K562 (cell line): ENCODE results near the gene CCDC127. TPM values are rescaled to one million over a fixed set of nuclear protein-coding genes. Genes with fewer than 3 reads are reported as not detected.

Experiments
- ATAC-seq: fragments of 200-7000 bp; cut with Tn5 transposase; 3 replicates; pipeline ENCODE4 v1.9.1; 2020; ENCODE audit warnings: moderate library complexity
- BruUV-seq: library from RNA; stranded (reverse); fragments of 400-500 nt; replicated peaks from 2 replicates; lab custom pipeline; 2021; lab: Mats Ljungman, UMichigan
- CTCF ChIA-PET: fragments of 300-600 bp; formaldehyde crosslinking; extraction: SDS; loops from one replicate; lab custom pipeline; 2021; ENCODE audit warnings: low intra/inter-chr PET ratio; lab: Yijun Ruan, JAX
- POLR2A ChIA-PET: fragments of 300-600, 350-650 bp; sonication (Branson Sonifier 250); formaldehyde crosslinking; extraction: SDS; loops from one replicate; lab custom pipeline; 2021; ENCODE audit warnings: antibody characterized with exemption, inconsistent platforms; lab: Yijun Ruan, JAX
- DNase-seq, 4 experiments: peaks; one replicate each; pipeline versions ENCODE4 v3.0.0 to v3.0.0-alpha.2; 2011 to 2018; ENCODE audit warnings: low spot score in 3 of 4, mixed read lengths in 3 of 4; ENCODE audit errors: extremely low read depth in 1 of 4
- FAIRE-seq: peaks from 2 replicates; lab custom pipeline; 2011; peaks lifted over from hg19 to GRCh38; lab: Jason Lieb, UNC
- H2AFZ ChIP-seq: 2 replicates; pipeline ENCODE4 v1.6.0; 2011; ENCODE audit warnings: low read depth, low read length, control low read depth, inconsistent platforms
- H3K27ac ChIP-seq: fragments of 200-600 bp; 3 replicates; pipeline ENCODE4 v1.8.0; 2011; ENCODE audit warnings: low read depth, mild to moderate bottlenecking, control low read depth, inconsistent platforms, low read length, moderate library complexity, mixed read lengths; ENCODE audit errors: extremely low read depth
- H3K27me3 ChIP-seq, 2 experiments: fragments of 300-600 bp in 1 of 2; 2 replicates in 1 of 2; 3 replicates in 1 of 2; pipeline versions ENCODE4 v1.6.0 to v1.8.0; 2011; ENCODE audit warnings: inconsistent platforms in 2 of 2, low read length in 2 of 2, mild to moderate bottlenecking in 1 of 2, mixed read lengths in 1 of 2, moderate library complexity in 1 of 2; ENCODE audit not compliant: control insufficient read depth in 2 of 2, insufficient read depth in 2 of 2
- H3K36me3 ChIP-seq: fragments of 300-600 bp; 3 replicates; pipeline ENCODE4 v1.8.0; 2011; ENCODE audit warnings: mild to moderate bottlenecking, low read length, inconsistent platforms; ENCODE audit not compliant: control insufficient read depth, insufficient read depth
- H3K4me1 ChIP-seq, 2 experiments: fragments of 200-600 bp in 1 of 2; replicated peaks in 1 of 2; 2 replicates in 1 of 2; 3 replicates in 1 of 2; pipeline versions ENCODE4 v1.5.1 to v1.8.0; 2011; ENCODE audit warnings: inconsistent platforms in 2 of 2, low read length in 2 of 2, mild to moderate bottlenecking in 1 of 2, mixed read lengths in 1 of 2, moderate library complexity in 1 of 2; ENCODE audit not compliant: control insufficient read depth in 2 of 2, insufficient read depth in 2 of 2
- H3K4me2 ChIP-seq: 2 replicates; pipeline ENCODE4 v1.6.1; 2011; ENCODE audit warnings: low read length, control low read depth, inconsistent platforms, mixed read lengths; ENCODE audit not compliant: insufficient read depth
- H3K4me3 ChIP-seq: fragments of 200-600 bp; sonication (generic), shearing (Covaris generic); 2 replicates; pipeline ENCODE4 v1.5.1; 2016; ENCODE audit warnings: control low read depth, inconsistent platforms
- H3K79me2 ChIP-seq: fragments of 200-600 bp; 3 replicates; pipeline ENCODE4 v1.8.0; 2011; ENCODE audit warnings: low read length, inconsistent platforms; ENCODE audit not compliant: control insufficient read depth, insufficient read depth
- H3K9ac ChIP-seq, 2 experiments: 2 replicates each; pipeline versions ENCODE4 v1.6.0 to v1.6.1; 2011; ENCODE audit warnings: low read depth in 2 of 2, low read length in 2 of 2, control low read depth in 1 of 2, inconsistent platforms in 1 of 2, mild to moderate bottlenecking in 1 of 2, mixed read lengths in 1 of 2; ENCODE audit not compliant: insufficient read depth in 1 of 2
- H3K9me1 ChIP-seq: one replicate; pipeline ENCODE4 v1.6.0; 2011; ENCODE audit warnings: inconsistent platforms, mild to moderate bottlenecking, low read length, moderate library complexity; ENCODE audit not compliant: control insufficient read depth, insufficient read depth
- H3K9me3 ChIP-seq: replicated peaks from 2 replicates; pipeline ENCODE4 v1.5.1; 2011; ENCODE audit warnings: low read depth, low read length, inconsistent platforms; ENCODE audit not compliant: control insufficient read depth, insufficient read depth
- H4K20me1 ChIP-seq: replicated peaks from 2 replicates; pipeline ENCODE4 v1.6.1; 2011; ENCODE audit warnings: low read length, inconsistent platforms, mixed read lengths; ENCODE audit not compliant: control insufficient read depth, insufficient read depth
- JUND ChIP-seq, 2 experiments: IDR thresholded peaks; 2 replicates in 1 of 2; 3 replicates in 1 of 2; pipeline ENCODE4 v1.6.1; 2011; ENCODE audit warnings: borderline replicate concordance in 2 of 2, low read depth in 2 of 2, low read length in 2 of 2, improper control_type of control experiment in 1 of 2, missing biosample characterization in 1 of 2, missing genetic modification characterization in 1 of 2, missing genetic modification reagents in 1 of 2
- USF1 ChIP-seq: sonication (generic); formaldehyde crosslinking; IDR thresholded peaks from 2 replicates; pipeline ENCODE4 v1.9.0; 2022; ENCODE audit warnings: mild to moderate bottlenecking, missing genetic modification reagents
- WGBS: fragments of 100-300 bp; shearing (Covaris generic); methylation state at CpG from one replicate; pipeline ENCODE4 v1.1.6; 2016; ENCODE audit warnings: low coverage, mixed read lengths; ENCODE audit not compliant: insufficient coverage; ENCODE audit errors: missing lambda C conversion rate; 5-methylcytosine and 5-hydroxymethylcytosine counted together
- in situ Hi-C: fragments of 300-500 bp; cut with MboI; formaldehyde crosslinking; loops from 4 replicates; pipeline ENCODE4 v1.15.0; 2018; ENCODE audit warnings: inconsistent platforms, mixed read lengths
- intact Hi-C: fragments of 100-400 bp; cut with micrococcal nuclease; formaldehyde crosslinking; loops from 2 replicates; pipeline ENCODE4 v1.14.2; 2022
- polyA plus RNA-seq, 8 experiments: library from polyadenylated mRNA; depleted of rRNA in 4 of 8; stranded (reverse) in 5 of 8; unstranded in 3 of 8; fragments of >200 nt; fragmentation: Nextera tagmentation in 2 of 8; fragmentation: Illumina TruSeq in 1 of 8; extraction: Ambion mirVana in 2 of 8; extraction: Trizol in 1 of 8; gene quantifications; 2 replicates each; pipeline versions ENCODE4 v1.2.1 to v1.2.3, GENCODE V29; 2011 to 2014; ENCODE audit warnings: inconsistent platforms in 1 of 8, missing spikeins in 1 of 8
- total RNA-seq, 7 experiments: library from RNA; depleted of rRNA in 6 of 7; stranded (reverse); fragments of >200 nt in 6 of 7; fragmentation: Illumina TruSeq in 2 of 7; extraction: Trizol in 2 of 7; gene quantifications; 2 replicates each; pipeline versions ENCODE4 v1.2.1 to v1.2.3, GENCODE V29; 2011 to 2021; ENCODE audit warnings: low replicate concordance in 1 of 7
- TF ChIP-seq, protein P1 (sequence below): sonication (generic); formaldehyde crosslinking; IDR thresholded peaks from 2 replicates; pipeline ENCODE4 v1.9.0; 2022; ENCODE audit warnings: mild to moderate bottlenecking, missing genetic modification reagents

The CCDC127 gene
- total and polyA plus RNA-seq, 9 of the 15 experiments (the other 6 are each of a cell fraction or from before 2014, with no cell fraction given) = 2.7 to 4.5 (median 4.1) TPM

DNA sequence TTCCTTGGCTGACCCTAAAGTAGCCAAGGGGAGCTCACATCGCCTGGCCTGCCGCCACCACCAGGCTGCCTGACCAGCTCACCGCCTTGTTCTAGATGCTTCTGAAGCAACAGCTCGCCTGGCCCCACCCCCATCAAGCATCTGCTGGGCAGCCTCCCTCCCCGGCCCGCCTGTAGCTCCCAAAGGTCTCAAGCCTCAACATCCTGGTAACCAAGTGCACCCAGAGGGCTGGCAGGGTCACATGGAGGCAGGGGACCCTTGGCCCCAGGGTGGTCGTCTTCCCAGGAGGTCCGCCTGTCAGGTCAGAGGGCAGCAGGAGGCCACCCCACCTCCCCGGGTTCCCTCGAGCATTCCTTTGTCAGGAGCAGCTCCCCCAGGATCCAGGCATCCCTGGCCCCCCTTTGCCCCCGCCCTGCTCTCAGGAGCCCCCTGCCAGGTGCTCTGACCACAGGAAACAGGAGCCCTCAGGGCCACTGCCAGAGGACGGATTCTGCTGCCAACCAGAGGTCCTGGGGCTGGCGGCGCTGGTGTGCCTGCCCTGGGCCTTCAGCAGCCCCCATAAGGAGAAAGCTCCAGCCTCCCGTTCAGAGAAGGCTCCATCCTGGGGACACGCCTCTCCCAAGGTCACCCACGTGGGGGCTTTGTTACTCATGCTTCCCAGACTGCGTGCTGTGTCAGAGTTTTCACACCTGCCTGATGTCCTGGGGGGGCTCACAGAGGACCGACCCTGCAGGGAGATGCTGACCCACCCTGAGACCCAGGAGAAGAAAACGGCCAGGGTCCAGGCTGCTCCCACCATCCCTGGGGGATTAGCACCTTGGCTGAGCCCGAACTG, 30.1 kb downstream of the CCDC127 start:
- Histone ChIP-seq H2AFZ (no peak overlapping the region), H3K36me3 (no peaks in the 10 kb centered on the region), H3K27ac (no peak overlapping the region), H4K20me1 (peaks cover 32% of the 10 kb centered on the region), H3K9ac (no peak overlapping the region), H3K4me2 (peak overlapping the region; percentile 68), H3K4me3 (no peak overlapping the region), H3K4me1 (peaks cover 0 to 59% of the 10 kb centered on the region in 2 experiments; a peak in 2 of 5 replicates), H3K27me3 (peaks cover 47 to 88% of the 10 kb centered on the region in 2 experiments), H3K9me3 (no peaks in the 10 kb centered on the region), H3K9me1 (no peaks in the 10 kb centered on the region), H3K79me2 (no peaks in the 10 kb centered on the region)
- FAIRE-seq = no peak
- in situ Hi-C loops (no loop called here), intact Hi-C loops (loop anchor here (5.0 kb wide), 1 partner anchor 249 kb away; no protein-coding TSS in a partner anchor)
- CTCF ChIA-PET = interaction anchor here (0.6 kb wide), 2 partner anchors 1454 to 1457 kb away, joined by 4 read pairs; no protein-coding TSS in a partner anchor
- TF ChIP-seq USF1 (CRISPR knock-in tag) (peak; percentile 8; the same call in 1 of the 2 replicates), JUND (IDR thresholded peaks at IDR 0.05; ENCODE audit: borderline replicate concordance, low read depth, low read length) (no peak), JUND (tag; IDR thresholded peaks at IDR 0.05; ENCODE audit: borderline replicate concordance, low read depth, low read length) (no peak)
- TF ChIP-seq, protein P1, sequence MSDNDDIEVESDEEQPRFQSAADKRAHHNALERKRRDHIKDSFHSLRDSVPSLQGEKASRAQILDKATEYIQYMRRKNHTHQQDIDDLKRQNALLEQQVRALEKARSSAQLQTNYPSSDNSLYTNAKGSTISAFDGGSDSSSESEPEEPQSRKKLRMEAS (CRISPR knock-in tag) = peak; percentile 5; the same call in 1 of the 2 replicates
- DNase-seq = no peak
- POLR2A ChIA-PET = interaction anchor here (0.5 to 1.4 kb wide), 5 partner anchors 11 to 85 kb away, joined by 3 to 4 read pairs (median 3); no protein-coding TSS in a partner anchor
- no TSS peak for BruUV-seq
- WGBS = 8% methylated on average over 21 of the region's 21 CpGs
- ATAC-seq = no peak
